K562 (cell line): ENCODE measurements around the gene PLEKHM2. TPM values are rescaled to one million over a fixed set of nuclear protein-coding genes. Genes with fewer than 3 reads are reported as not detected.

Experiments used
- CBX1 ChIP-seq: sonication (generic); IDR thresholded peaks from 2 replicates; pipeline ENCODE4 v1.6.1; 2016; ENCODE audit warnings: antibody characterized with exemption, low read depth, mild to moderate bottlenecking
- CBX3 ChIP-seq, 2 experiments: IDR thresholded peaks; 1 replicate in 1 of 2; 2 replicates in 1 of 2; pipeline ENCODE4 v1.6.1; 2012; ENCODE audit warnings: inconsistent platforms in 2 of 2, low read length in 2 of 2, borderline replicate concordance in 1 of 2, control low read depth in 1 of 2
- CBX8 ChIP-seq: fragments of 200-600 bp; sonication (generic); IDR thresholded peaks from 2 replicates; pipeline ENCODE4 v1.6.1; 2012; ENCODE audit warnings: borderline replicate concordance, mixed run types, low read depth, mild to moderate bottlenecking, moderate library complexity, mixed read lengths, low read length, control low read depth, inconsistent platforms; ENCODE audit not compliant: poor library complexity, severe bottlenecking; ENCODE audit errors: extremely low read depth
- CTCFL ChIP-seq: IDR thresholded peaks from 2 replicates; pipeline ENCODE4 v1.6.1; 2011; ENCODE audit warnings: borderline replicate concordance, low read depth, mild to moderate bottlenecking, moderate library complexity, low read length; ENCODE audit not compliant: insufficient read depth, poor library complexity, severe bottlenecking
- DIDO1 ChIP-seq: fragments of 450-650 bp; IDR thresholded peaks from 2 replicates; pipeline ENCODE4 v1.6.1; 2016; ENCODE audit warnings: low read depth, missing biosample characterization, missing genetic modification characterization
- DMBX1 ChIP-seq: fragments of 250-450 bp; sonication (Bioruptor Pico); IDR thresholded peaks from 2 replicates; pipeline ENCODE4 v1.8.0; 2022; ENCODE audit warnings: inconsistent platforms, mild to moderate bottlenecking, moderate library complexity, borderline replicate concordance
- KDM4B ChIP-seq, 2 experiments: fragments of 450-650 bp in 1 of 2; sonication (generic) in 1 of 2; IDR thresholded peaks; 2 replicates each; pipeline ENCODE4 v1.6.1; 2016 to 2017; ENCODE audit warnings: borderline replicate concordance in 2 of 2, antibody characterized with exemption in 1 of 2, low read depth in 1 of 2, mild to moderate bottlenecking in 1 of 2
- LEF1 ChIP-seq: fragments of 450-650 bp; IDR thresholded peaks from 2 replicates; pipeline ENCODE4 v1.6.1; 2016; ENCODE audit warnings: mild to moderate bottlenecking
- MTA1 ChIP-seq: fragments of 450-650 bp; IDR thresholded peaks from 2 replicates; pipeline ENCODE4 v1.6.1; 2017; ENCODE audit warnings: borderline replicate concordance
- NCOA1 ChIP-seq: fragments of 450-650 bp; IDR thresholded peaks from 2 replicates; pipeline ENCODE4 v1.6.1; 2016; ENCODE audit warnings: low read depth
- PRDM10 ChIP-seq: fragments of 450-650 bp; IDR thresholded peaks from 2 replicates; pipeline ENCODE4 v1.6.1; 2018; ENCODE audit not compliant: partially characterized antibody
- PRPF4 ChIP-seq: fragments of 200-400 bp; formaldehyde crosslinking; IDR thresholded peaks from one replicate; pipeline ENCODE4 v1.6.1; 2017; ENCODE audit warnings: low read length, low read depth, mild to moderate bottlenecking; ENCODE audit not compliant: insufficient read depth, poor library complexity, severe bottlenecking
- RAD51 ChIP-seq: fragments of 450-650 bp; IDR thresholded peaks from 2 replicates; pipeline ENCODE4 v1.7.1; 2016; ENCODE audit warnings: low read depth, mild to moderate bottlenecking, borderline replicate concordance
- SMAD4 ChIP-seq: fragments of 250-450 bp; sonication (Bioruptor Pico); conservative IDR thresholded peaks from 2 replicates; pipeline ENCODE4 v1.8.0; 2021; ENCODE audit warnings: inconsistent platforms, mild to moderate bottlenecking, moderate library complexity
- SOX6 ChIP-seq: fragments of 450-650 bp; IDR thresholded peaks from 2 replicates; pipeline ENCODE4 v1.6.1; 2014; ENCODE audit warnings: mild to moderate bottlenecking
- SRF ChIP-seq, 2 experiments: fragments of 250-450, 450-650 bp in 1 of 2; sonication (Bioruptor Pico) in 1 of 2; sonication (generic) in 1 of 2; formaldehyde crosslinking; IDR thresholded peaks; 2 replicates each; pipeline versions ENCODE4 v1.5.0 to v1.5.1; 2020 to 2022; ENCODE audit warnings: mild to moderate bottlenecking in 1 of 2, missing genetic modification reagents in 1 of 2
- ZFP91 ChIP-seq: sonication (generic); formaldehyde crosslinking; IDR thresholded peaks from 2 replicates; pipeline ENCODE4 v1.8.0; 2022; ENCODE audit warnings: mild to moderate bottlenecking, missing genetic modification reagents
- ZFX ChIP-seq: sonication (generic); formaldehyde crosslinking; IDR thresholded peaks from 2 replicates; pipeline ENCODE4 v1.8.0; 2022; ENCODE audit warnings: mild to moderate bottlenecking, missing genetic modification reagents, moderate library complexity
- ZNF507 ChIP-seq: conservative IDR thresholded peaks from 2 replicates; pipeline ENCODE4 v1.6.1; 2017; ENCODE audit warnings: missing genetic modification characterization, missing compliant biosample characterization
- ZNF695 ChIP-seq: fragments of 450-650 bp; formaldehyde crosslinking; IDR thresholded peaks from 2 replicates; pipeline ENCODE4 v1.4.0; 2020; ENCODE audit warnings: mild to moderate bottlenecking, moderate library complexity
- polyA plus RNA-seq, 8 experiments: library from polyadenylated mRNA; depleted of rRNA in 4 of 8; stranded (reverse) in 5 of 8; unstranded in 3 of 8; fragments of >200 nt; fragmentation: Nextera tagmentation in 2 of 8; fragmentation: Illumina TruSeq in 1 of 8; extraction: Ambion mirVana in 2 of 8; extraction: Trizol in 1 of 8; gene quantifications; 2 replicates each; pipeline versions ENCODE4 v1.2.1 to v1.2.3, GENCODE V29; 2011 to 2014; ENCODE audit warnings: inconsistent platforms in 1 of 8, missing spikeins in 1 of 8
- total RNA-seq, 7 experiments: library from RNA; depleted of rRNA in 6 of 7; stranded (reverse); fragments of >200 nt in 6 of 7; fragmentation: Illumina TruSeq in 2 of 7; extraction: Trizol in 2 of 7; gene quantifications; 2 replicates each; pipeline versions ENCODE4 v1.2.1 to v1.2.3, GENCODE V29; 2011 to 2021; ENCODE audit warnings: low replicate concordance in 1 of 7

The PLEKHM2 gene
- total and polyA plus RNA-seq, 9 of the 15 experiments (the other 6 are each of a cell fraction or from before 2014, with no cell fraction given), result 0.27 to 63.7 (median 33.2) TPM

- TF ChIP-seq CTCFL (peak; percentile 20), CBX1 (0 out of 2 replicates have a peak, but pooled peaks have one; percentile 11), LEF1 (no peak), ZFP91 (CRISPR knock-in tag) (no peak), ZFX (CRISPR knock-in tag) (peak; percentile 62), MTA1 (no peak), PRPF4 (no peak), DIDO1 (tag) (no peak), SOX6 (no peak), RAD51 (no peak), CBX3 (IDR thresholded peaks at IDR 0.05; ENCODE audit: borderline replicate concordance in 1 of 2, low read length in 2 of 2) (no peak), NCOA1 (no peak), ZNF695 (CRISPR knock-in tag) (no peak), CBX8 (no peak), SRF (CRISPR knock-in tag; IDR thresholded peaks at IDR 0.05) (peak in 1 of 2 experiments; percentile 31; a peak in 1 of 4 replicates), ZNF507 (tag) (no peak), DMBX1 (CRISPR knock-in tag) (no peak), SMAD4 (CRISPR knock-in tag) (peak; percentile 77), PRDM10 (peak; percentile 58), KDM4B (IDR thresholded peaks at IDR 0.05; ENCODE audit: borderline replicate concordance in 2 of 2, low read depth in 1 of 2) (no peak)
Measured at GRCh38 chr1:15684468-15685291, 560 bp downstream of the PLEKHM2 start (continued).
